SK-N-SH treated with all-trans-retinoic acid at 6 μM for 48 hours (cell line): ENCODE measurements around the gene RDH5.

ENCODE experiments used
- ATAC-seq: fragments of 200-7000 bp; cut with Tn5 transposase; 3 replicates; pipeline ENCODE4 v1.9.1; 2020; ENCODE audit warnings: mild to moderate bottlenecking, moderate library complexity
- ARNTL ChIP-seq: fragments of 450-650 bp; formaldehyde crosslinking; IDR thresholded peaks from 2 replicates; pipeline ENCODE4 v1.5.0; 2020; ENCODE audit warnings: low read depth, mild to moderate bottlenecking, moderate library complexity, borderline replicate concordance
- BACH2 ChIP-seq: fragments of 250-450 bp; sonication (Bioruptor Pico); IDR thresholded peaks from 2 replicates; pipeline ENCODE4 v1.9.0; 2021; ENCODE audit warnings: mild to moderate bottlenecking, borderline replicate concordance
- CSRNP3 ChIP-seq: fragments of 250-450 bp; sonication (Bioruptor Pico); IDR thresholded peaks from 2 replicates; pipeline ENCODE4 v1.5.1; 2021; ENCODE audit warnings: mild to moderate bottlenecking, moderate library complexity
- GLIS3 ChIP-seq: fragments of 250-450 bp; sonication (Bioruptor Pico); IDR thresholded peaks from 2 replicates; pipeline ENCODE4 v1.5.0; 2020; ENCODE audit warnings: mild to moderate bottlenecking, moderate library complexity
- ISL1 ChIP-seq: fragments of 250-450 bp; sonication (Bioruptor Pico); IDR thresholded peaks from 2 replicates; pipeline ENCODE4 v2.1.2; 2022; ENCODE audit warnings: mild to moderate bottlenecking, moderate library complexity
- OSR1 ChIP-seq: fragments of 250-450 bp; sonication (Bioruptor Pico); IDR thresholded peaks from 2 replicates; pipeline ENCODE4 v1.8.0; 2022; ENCODE audit warnings: moderate library complexity, mild to moderate bottlenecking, inconsistent platforms
- PATZ1 ChIP-seq: fragments of 250-450 bp; sonication (Bioruptor Pico); IDR thresholded peaks from 2 replicates; pipeline ENCODE4 v1.8.0; 2020; ENCODE audit warnings: mild to moderate bottlenecking, moderate library complexity, borderline replicate concordance
- POU6F1 ChIP-seq: fragments of 250-450 bp; sonication (Bioruptor Pico); IDR thresholded peaks from 2 replicates; pipeline ENCODE4 v1.8.0; 2021; ENCODE audit warnings: low read depth, mild to moderate bottlenecking, moderate library complexity, borderline replicate concordance
- PPARA ChIP-seq: fragments of 250-450 bp; sonication (Bioruptor Pico); IDR thresholded peaks from 2 replicates; pipeline ENCODE4 v1.5.0; 2020; ENCODE audit warnings: mild to moderate bottlenecking, borderline replicate concordance
- RARB ChIP-seq: fragments of 250-450 bp; sonication (Bioruptor Pico); IDR thresholded peaks from 2 replicates; pipeline ENCODE4 v1.8.0; 2021; ENCODE audit warnings: mild to moderate bottlenecking, moderate library complexity
- SNAI2 ChIP-seq: fragments of 250-450 bp; sonication (Bioruptor Pico); IDR thresholded peaks from 2 replicates; pipeline ENCODE4 v1.5.0; 2020; ENCODE audit warnings: mild to moderate bottlenecking, moderate library complexity
- TCF4 ChIP-seq: fragments of 250-450 bp; sonication (Bioruptor Pico); IDR thresholded peaks from 2 replicates; pipeline ENCODE4 v1.8.0; 2021; ENCODE audit warnings: mild to moderate bottlenecking, moderate library complexity, borderline replicate concordance
- TOX ChIP-seq: fragments of 250-450 bp; sonication (Bioruptor Pico); IDR thresholded peaks from 2 replicates; pipeline ENCODE4 v1.8.0; 2021; ENCODE audit warnings: mild to moderate bottlenecking, moderate library complexity, borderline replicate concordance
- TSHZ2 ChIP-seq: fragments of 250-450 bp; sonication (Bioruptor Pico); IDR thresholded peaks from 2 replicates; pipeline ENCODE4 v1.5.0; 2020; ENCODE audit warnings: mild to moderate bottlenecking, moderate library complexity
- ZC3H10 ChIP-seq: fragments of 250-450 bp; sonication (Bioruptor Pico); IDR thresholded peaks from 2 replicates; pipeline ENCODE4 v1.5.1; 2021; ENCODE audit warnings: mild to moderate bottlenecking, moderate library complexity
- ZFP3 ChIP-seq: fragments of 250-450 bp; sonication (Bioruptor Pico); IDR thresholded peaks from 2 replicates; pipeline ENCODE4 v1.5.0; 2020; ENCODE audit warnings: mild to moderate bottlenecking, moderate library complexity
- ZFP30 ChIP-seq: fragments of 450-650 bp; formaldehyde crosslinking; IDR thresholded peaks from 2 replicates; pipeline ENCODE4 v1.5.0; 2022; ENCODE audit warnings: mild to moderate bottlenecking, moderate library complexity
- ZNF70 ChIP-seq: fragments of 450-650 bp; formaldehyde crosslinking; IDR thresholded peaks from 2 replicates; pipeline ENCODE4 v1.5.0; 2020; ENCODE audit warnings: mild to moderate bottlenecking, moderate library complexity
- ZNF8 ChIP-seq: fragments of 450-650 bp; formaldehyde crosslinking; IDR thresholded peaks from 2 replicates; pipeline ENCODE4 v1.5.0; 2020; ENCODE audit warnings: mild to moderate bottlenecking, moderate library complexity

The RDH5 gene

GRCh38 chr12:55739025-55739378 lies 18.8 kb downstream of the RDH5 start:
- no peak for ATAC-seq
- no peak for TF ChIP-seq PPARA (CRISPR knock-in tag)
- no peak for TF ChIP-seq SNAI2 (CRISPR knock-in tag)
- no peak for TF ChIP-seq RARB (CRISPR knock-in tag)

GRCh38 chr12:55741931-55742680 lies 21.9 kb downstream of the RDH5 start:
- ATAC-seq, result no peak
- TF ChIP-seq POU6F1 (CRISPR knock-in tag) (no peak), ZNF70 (CRISPR knock-in tag) (no peak), TSHZ2 (CRISPR knock-in tag) (no peak), TOX (no peak), SNAI2 (CRISPR knock-in tag) (no peak), ZFP3 (CRISPR knock-in tag) (no peak), BACH2 (CRISPR knock-in tag) (no peak), ZC3H10 (CRISPR knock-in tag) (no peak), ZFP30 (no peak), ZNF8 (CRISPR knock-in tag) (no peak), RARB (CRISPR knock-in tag) (no peak), PPARA (CRISPR knock-in tag) (no peak), ISL1 (CRISPR knock-in tag) (no peak), OSR1 (CRISPR knock-in tag) (no peak), PATZ1 (CRISPR knock-in tag) (no peak), CSRNP3 (CRISPR knock-in tag) (no peak)

GRCh38 chr12:55742719-55743405 lies 22.7 kb downstream of the RDH5 start, which contains the start of gene GDF11:
GDF11 (plus strand) TSS chr12:55743122; CDS start chr12:55743317, 195 bp downstream.
- peak; percentile 58 for ATAC-seq
- TF ChIP-seq GLIS3 (CRISPR knock-in tag) (no peak), PATZ1 (CRISPR knock-in tag) (no peak), OSR1 (CRISPR knock-in tag) (no peak), ZNF8 (CRISPR knock-in tag) (no peak), CSRNP3 (CRISPR knock-in tag) (no peak), TSHZ2 (CRISPR knock-in tag) (no peak), POU6F1 (CRISPR knock-in tag) (no peak), ARNTL (CRISPR knock-in tag) (no peak), TCF4 (CRISPR knock-in tag) (no peak), TOX (no peak), RARB (CRISPR knock-in tag) (no peak)
